ENCODE measurements around the gene MAML1.

Gene MAML1

GRCh38 chr5:179793468-179794139 lies 61.0 kb downstream of the MAML1 start, which contains the start of gene LTC4S:
Gene LTC4S (plus strand): TSS chr5:179793986. CDS start chr5:179794081, 95 bp downstream.
- no peak for DNase-seq

GRCh38 chr5:179794171-179794570 lies 61.5 kb downstream of the MAML1 start:
- DNase-seq = no peak

- DNase-seq = no peak
These were observed 62.0 kb downstream of the MAML1 start for GRCh38 chr5:179794575-179794974.

- peak; percentile 56 to 57 for DNase-seq
These were observed 62.6 kb downstream of the MAML1 start for GRCh38 chr5:179795049-179795862.

GRCh38 chr5:179795863-179796833 lies 63.5 kb downstream of the MAML1 start:
- peak; percentile 29 to 89 for DNase-seq

- no peak for DNase-seq
These were observed 64.4 kb downstream of the MAML1 start for GRCh38 chr5:179796877-179797608.

- DNase-seq = no peak
These were observed 65.1 kb downstream of the MAML1 start for GRCh38 chr5:179797741-179798140.

- no peak for DNase-seq
These were observed 65.6 kb downstream of the MAML1 start for GRCh38 chr5:179798144-179798770.

- DNase-seq = no peak
These were observed 66.4 kb downstream of the MAML1 start for GRCh38 chr5:179798771-179799643.

- no peak for DNase-seq
These were observed 67.0 kb downstream of the MAML1 start for GRCh38 chr5:179799644-179799973.

- DNase-seq = no peak
These were observed 67.6 kb downstream of the MAML1 start for GRCh38 chr5:179800071-179800695.

GRCh38 chr5:179800696-179801201 lies 68.1 kb downstream of the MAML1 start:
- no peak for DNase-seq

GRCh38 chr5:179801304-179802206 lies 68.9 kb downstream of the MAML1 start:
- DNase-seq = peak; percentile 29 to 80

GRCh38 chr5:179802207-179802883 lies 69.7 kb downstream of the MAML1 start:
- no peak for DNase-seq

- DNase-seq = peak; percentile 75 to 86
These were observed 70.4 kb downstream of the MAML1 start for GRCh38 chr5:179802950-179803562.

- DNase-seq = peak; percentile 26 to 70
These were observed 71.3 kb downstream of the MAML1 start for GRCh38 chr5:179803651-179804554.

- DNase-seq = peak in 1 of 2 experiments; percentile 2
These were observed 71.9 kb downstream of the MAML1 start for GRCh38 chr5:179804555-179804947.
